IMR-90 (cell line): Measurements from ENCODE around the gene C12orf75.

ENCODE experiments used
- BHLHE40 ChIP-seq: fragments of 150-350 bp; IDR thresholded peaks from 2 replicates; pipeline ENCODE4 v1.6.1; 2016; ENCODE audit warnings: mild to moderate bottlenecking, low read depth, low read length
- POLR2A ChIP-seq: IDR thresholded peaks from 2 replicates; pipeline ENCODE4 v1.6.1; 2012; ENCODE audit warnings: mild to moderate bottlenecking, low read depth, low read length
- SMC3 ChIP-seq: fragments of 150-350 bp; IDR thresholded peaks from 2 replicates; pipeline ENCODE4 v1.6.1; 2016; ENCODE audit warnings: low read depth, mild to moderate bottlenecking, antibody characterized with exemption, low read length, moderate library complexity
- TF ChIP-seq, protein P1 (sequence below): conservative IDR thresholded peaks from 2 replicates; pipeline ENCODE4 v1.5.1; 2012; ENCODE audit warnings: mild to moderate bottlenecking, low read depth, low read length, improper control_type of control experiment
- TF ChIP-seq, protein P2 (sequence below): fragments of 150-350 bp; IDR thresholded peaks from 2 replicates; pipeline ENCODE4 v1.6.1; 2017; ENCODE audit warnings: mild to moderate bottlenecking, antibody characterized with exemption, low read length, low read depth

DNA sequence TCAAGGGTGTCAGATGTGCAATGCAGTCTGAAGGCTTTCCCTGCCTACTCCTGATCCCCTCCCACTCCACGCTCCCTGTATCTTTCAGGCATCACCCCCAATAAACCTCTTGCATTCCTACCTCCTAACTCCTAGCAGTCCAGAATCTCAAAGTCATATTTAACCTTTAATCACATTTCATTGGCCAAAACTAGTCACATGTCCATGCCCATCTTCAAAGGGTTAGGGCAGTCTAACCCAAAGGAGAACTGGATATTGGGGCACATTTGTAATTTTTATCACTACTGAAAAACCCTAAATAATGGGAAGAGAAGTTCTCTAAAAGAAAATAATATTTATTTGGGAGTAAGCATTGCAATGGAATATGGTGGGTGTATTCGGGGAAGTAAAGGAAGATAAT, 5.4 kb upstream of the C12orf75 start:
- no peak for TF ChIP-seq POLR2A
- TF ChIP-seq, protein P1, sequence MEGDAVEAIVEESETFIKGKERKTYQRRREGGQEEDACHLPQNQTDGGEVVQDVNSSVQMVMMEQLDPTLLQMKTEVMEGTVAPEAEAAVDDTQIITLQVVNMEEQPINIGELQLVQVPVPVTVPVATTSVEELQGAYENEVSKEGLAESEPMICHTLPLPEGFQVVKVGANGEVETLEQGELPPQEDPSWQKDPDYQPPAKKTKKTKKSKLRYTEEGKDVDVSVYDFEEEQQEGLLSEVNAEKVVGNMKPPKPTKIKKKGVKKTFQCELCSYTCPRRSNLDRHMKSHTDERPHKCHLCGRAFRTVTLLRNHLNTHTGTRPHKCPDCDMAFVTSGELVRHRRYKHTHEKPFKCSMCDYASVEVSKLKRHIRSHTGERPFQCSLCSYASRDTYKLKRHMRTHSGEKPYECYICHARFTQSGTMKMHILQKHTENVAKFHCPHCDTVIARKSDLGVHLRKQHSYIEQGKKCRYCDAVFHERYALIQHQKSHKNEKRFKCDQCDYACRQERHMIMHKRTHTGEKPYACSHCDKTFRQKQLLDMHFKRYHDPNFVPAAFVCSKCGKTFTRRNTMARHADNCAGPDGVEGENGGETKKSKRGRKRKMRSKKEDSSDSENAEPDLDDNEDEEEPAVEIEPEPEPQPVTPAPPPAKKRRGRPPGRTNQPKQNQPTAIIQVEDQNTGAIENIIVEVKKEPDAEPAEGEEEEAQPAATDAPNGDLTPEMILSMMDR, result no peak
- TF ChIP-seq BHLHE40, result no peak
- TF ChIP-seq SMC3, result no peak
- TF ChIP-seq, protein P2, sequence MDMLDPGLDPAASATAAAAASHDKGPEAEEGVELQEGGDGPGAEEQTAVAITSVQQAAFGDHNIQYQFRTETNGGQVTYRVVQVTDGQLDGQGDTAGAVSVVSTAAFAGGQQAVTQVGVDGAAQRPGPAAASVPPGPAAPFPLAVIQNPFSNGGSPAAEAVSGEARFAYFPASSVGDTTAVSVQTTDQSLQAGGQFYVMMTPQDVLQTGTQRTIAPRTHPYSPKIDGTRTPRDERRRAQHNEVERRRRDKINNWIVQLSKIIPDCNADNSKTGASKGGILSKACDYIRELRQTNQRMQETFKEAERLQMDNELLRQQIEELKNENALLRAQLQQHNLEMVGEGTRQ, result no peak; the same call in 1 of the 2 replicates
